ENCODE results near the gene FOXC1. TPM values are rescaled to one million over a fixed set of nuclear protein-coding genes. Genes with fewer than 3 reads are reported as not detected.

FOXC1 gene
- total RNA-seq, 1 donor from 2014 or later: 2.3 TPM

GRCh38 chr6:1622220-1622850 is 12.6 kb downstream of the FOXC1 start:
- no peak overlapping the region for H3K27ac ChIP-seq
- intact Hi-C loops (cut with DNase I): no loop called here
- no peak for ATAC-seq

GRCh38 chr6:1622851-1623768 is 13.4 kb downstream of the FOXC1 start:
- Histone ChIP-seq H3K4me1 (peaks cover 20% of the 10 kb centered on the region), H3K4me3 (no peak overlapping the region), H3K36me3 (no peaks in the 10 kb centered on the region), H3K27me3 (ENCODE audit: low read depth) (peaks cover 97% of the 10 kb centered on the region), H3K9me3 (no peaks in the 10 kb centered on the region), H3K27ac (no peak overlapping the region)
- no peak for ATAC-seq
- intact Hi-C loops (cut with DNase I): no loop called here
- TF ChIP-seq CTCF (IDR thresholded peaks at IDR 0.05): no peak
- no peak for DNase-seq

More at GRCh38 chr6:1622220-1622850, 12.6 kb downstream of the FOXC1 start:
- Histone ChIP-seq H3K4me3 (no peak overlapping the region), H3K9me3 (no peaks in the 10 kb centered on the region), H3K27me3 (ENCODE audit: low read depth) (peaks cover 97% of the 10 kb centered on the region), H3K36me3 (no peaks in the 10 kb centered on the region), H3K4me1 (peaks cover 20% of the 10 kb centered on the region)
- no peak for TF ChIP-seq CTCF (IDR thresholded peaks at IDR 0.05)
- DNase-seq: no peak

- no peak overlapping the region for H3K4me3 ChIP-seq
- H3K9me3 ChIP-seq: no peaks in the 10 kb centered on the region
- H3K27ac ChIP-seq: no peak overlapping the region
- intact Hi-C loops (cut with DNase I): no loop called here
- H3K4me1 ChIP-seq: peaks cover 20% of the 10 kb centered on the region
- ATAC-seq (no peak), DNase-seq (no peak)
- no peaks in the 10 kb centered on the region for H3K36me3 ChIP-seq
- H3K27me3 ChIP-seq (ENCODE audit: low read depth): peaks cover 97% of the 10 kb centered on the region
- no peak for TF ChIP-seq CTCF (IDR thresholded peaks at IDR 0.05)
These were observed 14.0 kb downstream of the FOXC1 start for GRCh38 chr6:1623769-1624057.

DNA sequence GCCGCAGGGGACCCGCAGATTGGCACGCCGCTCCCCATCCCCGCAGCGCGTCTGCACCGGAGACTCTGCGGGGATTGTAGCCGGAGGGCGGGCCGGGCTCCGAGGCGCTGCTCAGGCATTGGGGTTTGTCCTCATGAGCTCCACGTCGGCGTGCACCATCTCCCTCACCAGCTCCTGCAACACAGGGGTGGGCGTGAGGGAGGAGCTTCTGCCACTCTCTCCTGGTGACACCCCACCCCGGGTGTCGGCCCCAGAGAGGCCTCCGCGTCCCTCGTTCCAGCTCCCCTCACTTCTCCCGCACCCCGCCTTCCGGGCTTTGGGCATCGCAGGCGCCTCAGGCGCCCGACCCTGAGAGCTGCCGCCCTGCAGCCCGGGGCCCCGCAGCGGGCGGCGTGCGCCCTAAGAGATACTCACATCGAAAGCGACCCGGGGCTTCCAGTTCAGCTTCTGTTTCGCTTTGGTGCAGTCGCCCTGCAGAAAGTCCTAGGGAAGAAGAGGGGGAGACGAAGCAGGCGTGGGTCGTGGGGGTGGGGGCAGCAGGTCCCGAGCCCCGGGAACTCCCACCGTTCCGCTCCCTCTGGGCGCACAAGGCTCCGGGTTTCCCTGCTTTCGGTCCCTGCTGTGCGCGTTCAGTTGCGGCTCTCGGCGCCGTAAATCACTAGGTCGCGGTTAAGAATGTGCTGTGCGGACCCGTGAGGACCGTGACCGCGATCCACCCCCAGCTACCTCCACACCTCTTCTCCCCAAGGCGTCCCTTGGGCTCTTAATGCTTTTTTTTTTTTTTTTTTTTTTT is 14.5 kb downstream of the FOXC1 start:
- H3K4me1 ChIP-seq: peaks cover 20% of the 10 kb centered on the region
- H3K4me3 ChIP-seq: peak overlapping the region; percentile 60
- H3K27me3 ChIP-seq (ENCODE audit: low read depth): peaks cover 96% of the 10 kb centered on the region
- H3K9me3 ChIP-seq: no peaks in the 10 kb centered on the region
- peak; percentile 15 to 26 for ATAC-seq
- no peaks in the 10 kb centered on the region for H3K36me3 ChIP-seq
- H3K27ac ChIP-seq: no peak overlapping the region
- intact Hi-C loops (cut with DNase I): no loop called here
- peak; percentile 44 for DNase-seq
- no peak for TF ChIP-seq CTCF (IDR thresholded peaks at IDR 0.05)

All from lower lobe of right lung (tissue), 2 donors.